HEK293 (cell line): Measurements from ENCODE around the gene DCUN1D3.

ENCODE experiments used
- CTCF ChIA-PET: fragments of 350-600 bp; formaldehyde crosslinking; extraction: SDS; loops from one replicate; lab custom pipeline; 2021; ENCODE audit warnings: antibody characterized with exemption; lab: Yijun Ruan, JAX
- POLR2A ChIA-PET: fragments of 300-600 bp; formaldehyde crosslinking; extraction: SDS; loops from one replicate; lab custom pipeline; 2020; ENCODE audit warnings: antibody characterized with exemption, inconsistent platforms; lab: Yijun Ruan, JAX
- H3K27ac ChIP-seq: fragments of 200-500 bp; sonication (Bioruptor generic); 2 replicates; pipeline ENCODE4 v1.5.1; 2014; ENCODE audit warnings: low read depth, low read length, control low read depth, inconsistent platforms; ENCODE audit errors: extremely low read depth
- H3K36me3 ChIP-seq, 2 experiments: fragments of 200-500 bp in 1 of 2; sonication (Bioruptor generic) in 1 of 2; 1 replicate in 1 of 2; 2 replicates in 1 of 2; pipeline ENCODE4 v1.5.1; 2014 to 2017; ENCODE audit warnings: inconsistent platforms in 2 of 2, low read length in 2 of 2; ENCODE audit not compliant: control insufficient read depth in 2 of 2, insufficient read depth in 1 of 2
- H3K4me1 ChIP-seq: fragments of 200-500 bp; sonication (Bioruptor generic); 2 replicates; pipeline ENCODE4 v1.5.1; 2014; ENCODE audit warnings: mild to moderate bottlenecking, low read length, inconsistent platforms; ENCODE audit not compliant: control insufficient read depth, insufficient read depth
- H3K4me3 ChIP-seq: 2 replicates; pipeline ENCODE4 v1.5.1; 2011; ENCODE audit warnings: low read depth, mild to moderate bottlenecking, control low read depth, low read length, moderate library complexity
- H3K9me3 ChIP-seq: fragments of 200-500 bp; sonication (Bioruptor generic); 2 replicates; pipeline ENCODE4 v1.5.1; 2014; ENCODE audit warnings: low read depth, low read length, inconsistent platforms; ENCODE audit not compliant: control insufficient read depth, insufficient read depth
- AEBP2 ChIP-seq: fragments of 450-650 bp; formaldehyde crosslinking; IDR thresholded peaks from 2 replicates; pipeline ENCODE4 v1.5.1; 2016; ENCODE audit warnings: missing biosample characterization, missing genetic modification characterization, borderline replicate concordance
- KLF7 ChIP-seq: fragments of 450-650 bp; formaldehyde crosslinking; IDR thresholded peaks from 2 replicates; pipeline ENCODE4 v1.5.1; 2016; ENCODE audit warnings: missing biosample characterization, missing genetic modification characterization, borderline replicate concordance
- ZBTB11 ChIP-seq: fragments of 450-650 bp; formaldehyde crosslinking; conservative IDR thresholded peaks from 2 replicates; pipeline ENCODE4 v1.5.1; 2016; ENCODE audit warnings: low read depth, missing biosample characterization, missing genetic modification characterization
- ZFP3 ChIP-seq: fragments of 450-650 bp; formaldehyde crosslinking; IDR thresholded peaks from 2 replicates; pipeline ENCODE4 v1.5.1; 2016; ENCODE audit warnings: low read depth, missing biosample characterization, missing genetic modification characterization
- ZNF292 ChIP-seq: fragments of 450-650 bp; formaldehyde crosslinking; IDR thresholded peaks from 2 replicates; pipeline ENCODE4 v1.5.1; 2016; ENCODE audit warnings: low read depth, missing biosample characterization, missing genetic modification characterization, borderline replicate concordance
- ZNF335 ChIP-seq: fragments of 450-650 bp; formaldehyde crosslinking; conservative IDR thresholded peaks from 2 replicates; pipeline ENCODE4 v1.5.1; 2016; ENCODE audit warnings: missing biosample characterization, missing genetic modification characterization
- ZNF423 ChIP-seq: fragments of 450-650 bp; formaldehyde crosslinking; IDR thresholded peaks from 2 replicates; pipeline ENCODE4 v1.5.1; 2016; ENCODE audit warnings: missing biosample characterization, missing genetic modification characterization
- ZNF473 ChIP-seq: fragments of 450-650 bp; formaldehyde crosslinking; IDR thresholded peaks from 2 replicates; pipeline ENCODE4 v1.5.1; 2017; ENCODE audit warnings: missing biosample characterization, missing genetic modification characterization
- ZNF48 ChIP-seq: fragments of 450-650 bp; formaldehyde crosslinking; IDR thresholded peaks from 2 replicates; pipeline ENCODE4 v1.5.1; 2016; ENCODE audit warnings: missing biosample characterization, missing genetic modification characterization
- ZNF623 ChIP-seq: fragments of 450-650 bp; formaldehyde crosslinking; IDR thresholded peaks from 2 replicates; pipeline ENCODE4 v1.5.1; 2016; ENCODE audit warnings: missing biosample characterization, missing genetic modification characterization
- ZNF660 ChIP-seq: fragments of 450-650 bp; IDR thresholded peaks from 2 replicates; pipeline ENCODE4 v1.5.1; 2018; ENCODE audit warnings: missing biosample characterization, mild to moderate bottlenecking, missing genetic modification characterization
- ZNF670 ChIP-seq: fragments of 450-650 bp; formaldehyde crosslinking; IDR thresholded peaks from 2 replicates; pipeline ENCODE4 v1.5.1; 2016; ENCODE audit warnings: missing biosample characterization, missing genetic modification characterization, low read depth
- ZNF707 ChIP-seq: fragments of 450-650 bp; formaldehyde crosslinking; IDR thresholded peaks from 2 replicates; pipeline ENCODE4 v1.5.1; 2016; ENCODE audit warnings: missing biosample characterization, missing genetic modification characterization
- ZNF791 ChIP-seq: fragments of 450-650 bp; formaldehyde crosslinking; IDR thresholded peaks from 2 replicates; pipeline ENCODE4 v1.5.1; 2016; ENCODE audit warnings: missing biosample characterization, missing genetic modification characterization
- ZSCAN30 ChIP-seq: fragments of 450-650 bp; IDR thresholded peaks from 2 replicates; pipeline ENCODE4 v1.5.1; 2018; ENCODE audit warnings: missing biosample characterization, mild to moderate bottlenecking, missing genetic modification characterization, moderate library complexity
- ZSCAN4 ChIP-seq: fragments of 450-650 bp; formaldehyde crosslinking; IDR thresholded peaks from 2 replicates; pipeline ENCODE4 v1.5.1; 2017; ENCODE audit warnings: missing biosample characterization, missing genetic modification characterization
- ZXDB ChIP-seq: fragments of 450-650 bp; formaldehyde crosslinking; IDR thresholded peaks from 2 replicates; pipeline ENCODE4 v1.5.1; 2016; ENCODE audit warnings: missing biosample characterization, missing genetic modification characterization
- TF ChIP-seq, protein P1 (sequence below): fragments of 450-650 bp; formaldehyde crosslinking; IDR thresholded peaks from 2 replicates; pipeline ENCODE4 v1.5.1; 2017; ENCODE audit warnings: missing biosample characterization, missing genetic modification characterization

Gene DCUN1D3

DNA sequence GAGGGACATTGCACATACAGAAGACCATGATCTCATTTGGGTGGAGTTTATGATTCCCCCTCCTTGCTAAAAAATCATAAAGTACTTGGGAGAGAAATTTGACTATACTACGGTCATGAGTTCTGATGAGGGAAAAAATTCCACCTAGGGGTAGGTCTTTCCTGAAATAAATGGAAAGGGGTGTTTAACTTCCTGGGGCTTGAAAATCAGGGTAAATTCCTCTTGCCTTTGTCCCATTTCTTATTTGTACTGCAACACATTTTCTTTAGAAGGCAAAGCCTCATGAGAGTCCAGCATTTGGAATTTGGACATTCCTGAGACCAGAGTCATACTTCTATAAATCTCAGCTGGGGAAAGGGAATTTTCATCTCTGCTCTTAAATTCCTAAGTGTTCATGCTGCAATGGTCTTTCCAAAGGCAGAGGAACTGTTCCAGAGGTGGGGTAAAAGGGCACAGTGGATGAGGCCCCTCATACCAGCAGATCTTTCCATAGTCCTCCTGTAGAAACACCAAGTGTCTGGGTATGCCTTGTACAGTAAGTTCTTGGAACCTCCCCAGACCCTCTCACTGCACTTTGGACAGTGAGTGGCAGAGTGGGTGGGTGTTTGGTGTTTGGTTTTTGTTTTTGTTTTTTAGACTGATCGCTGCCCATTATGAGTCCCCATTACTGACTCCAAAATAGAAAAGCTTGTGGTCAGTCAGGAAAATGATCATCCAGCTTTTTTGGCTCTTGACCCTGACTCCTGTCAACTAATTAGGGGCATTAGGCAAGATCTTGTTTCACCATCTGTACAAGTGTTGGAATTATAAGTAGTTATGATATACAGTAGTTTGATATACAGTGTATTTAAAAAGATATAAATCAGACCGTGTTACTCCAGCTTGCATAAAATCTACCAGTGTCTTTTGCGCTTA lies 6.4 kb upstream of the DCUN1D3 start (continued):
- TF ChIP-seq ZNF707 (no peak), ZNF623 (no peak), ZFP3 (no peak)

DNA sequence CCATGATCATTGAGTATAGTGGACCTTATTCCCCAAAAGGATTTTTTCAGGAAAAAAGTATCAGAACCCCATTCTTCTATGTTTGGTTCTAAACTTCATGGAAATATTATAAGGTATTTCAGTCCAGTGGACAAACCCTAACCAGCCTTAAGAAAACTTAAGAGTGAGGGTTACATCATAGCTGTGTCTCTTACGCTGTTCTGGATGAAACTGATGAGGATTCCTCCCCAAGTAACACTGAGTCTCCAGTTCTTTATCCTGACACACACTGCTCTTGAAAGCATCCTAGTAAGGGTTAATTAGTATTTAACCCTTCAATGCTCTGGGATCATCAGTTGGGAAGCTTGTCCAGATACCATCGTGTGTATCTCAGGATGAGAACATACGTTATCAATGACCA lies 5.4 kb upstream of the DCUN1D3 start:
- Histone ChIP-seq H3K4me3 (no peak overlapping the region), H3K4me1 (peaks cover 10% of the 10 kb centered on the region; the same call in 1 of the 2 replicates)
- TF ChIP-seq ZNF660 (tag by site-specific recombination) (no peak), KLF7 (tag by site-specific recombination) (no peak), ZNF48 (tag by site-specific recombination) (no peak), ZNF670 (no peak), ZNF292 (tag by site-specific recombination) (no peak), ZNF335 (tag by site-specific recombination) (no peak), AEBP2 (no peak), ZNF423 (tag by site-specific recombination) (no peak), ZSCAN30 (tag by site-specific recombination) (no peak)
- TF ChIP-seq, all 188 proteins: peak for 0
- POLR2A ChIA-PET: no interaction called here
- Histone ChIP-seq H3K36me3 (no peaks in the 10 kb centered on the region), H3K27ac (no peak overlapping the region), H3K9me3 (no peaks in the 10 kb centered on the region)
- CTCF ChIA-PET: no interaction called here

GRCh38 chr16:20904507-20905081 lies 4.4 kb upstream of the DCUN1D3 start:
- Histone ChIP-seq H3K4me1 (peaks cover 10% of the 10 kb centered on the region; the same call in 1 of the 2 replicates), H3K36me3 (no peaks in the 10 kb centered on the region), H3K27ac (no peak overlapping the region), H3K4me3 (no peak overlapping the region), H3K9me3 (no peaks in the 10 kb centered on the region)
- 0 out of 2 replicates have a peak, but pooled peaks have one; percentile 58 for TF ChIP-seq ZXDB
- TF ChIP-seq ZBTB11 (tag by site-specific recombination): peak; percentile 46
- 0 out of 2 replicates have a peak, but pooled peaks have one; percentile 57 for TF ChIP-seq ZNF473 (tag by site-specific recombination)
- peak; percentile 69 for TF ChIP-seq ZSCAN4
- no peak for TF ChIP-seq ZNF791 (tag by site-specific recombination)
- TF ChIP-seq, protein P1, sequence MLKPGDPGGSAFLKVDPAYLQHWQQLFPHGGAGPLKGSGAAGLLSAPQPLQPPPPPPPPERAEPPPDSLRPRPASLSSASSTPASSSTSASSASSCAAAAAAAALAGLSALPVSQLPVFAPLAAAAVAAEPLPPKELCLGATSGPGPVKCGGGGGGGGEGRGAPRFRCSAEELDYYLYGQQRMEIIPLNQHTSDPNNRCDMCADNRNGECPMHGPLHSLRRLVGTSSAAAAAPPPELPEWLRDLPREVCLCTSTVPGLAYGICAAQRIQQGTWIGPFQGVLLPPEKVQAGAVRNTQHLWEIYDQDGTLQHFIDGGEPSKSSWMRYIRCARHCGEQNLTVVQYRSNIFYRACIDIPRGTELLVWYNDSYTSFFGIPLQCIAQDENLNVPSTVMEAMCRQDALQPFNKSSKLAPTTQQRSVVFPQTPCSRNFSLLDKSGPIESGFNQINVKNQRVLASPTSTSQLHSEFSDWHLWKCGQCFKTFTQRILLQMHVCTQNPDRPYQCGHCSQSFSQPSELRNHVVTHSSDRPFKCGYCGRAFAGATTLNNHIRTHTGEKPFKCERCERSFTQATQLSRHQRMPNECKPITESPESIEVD (tag by site-specific recombination): 0 out of 2 replicates have a peak, but pooled peaks have one; percentile 23
- CTCF ChIA-PET: interaction anchor here (0.6 kb wide), 1 partner anchor 246 kb away, joined by 5 read pairs; no protein-coding TSS in a partner anchor
- POLR2A ChIA-PET: no interaction called here
